Activated CD4-positive, CD25-positive, alpha-beta regulatory T cell treated with anti-CD3 and anti-CD28 coated beads, Interleukin-2, amount 50 U/mL, for 16 hours (primary cell): Measurements from ENCODE around the gene RBM15B.
"Not testable (repeated sequence)": the region's sequence is repeated elsewhere in the genome, so short reads cannot be mapped to it uniquely, and the experiment has no call there.

Experiments used
- DNase-seq: peaks from one replicate; pipeline ENCODE4 v3.0.0-alpha.2; 2020; ENCODE audit warnings: low read depth, low spot score

Gene RBM15B

DNA sequence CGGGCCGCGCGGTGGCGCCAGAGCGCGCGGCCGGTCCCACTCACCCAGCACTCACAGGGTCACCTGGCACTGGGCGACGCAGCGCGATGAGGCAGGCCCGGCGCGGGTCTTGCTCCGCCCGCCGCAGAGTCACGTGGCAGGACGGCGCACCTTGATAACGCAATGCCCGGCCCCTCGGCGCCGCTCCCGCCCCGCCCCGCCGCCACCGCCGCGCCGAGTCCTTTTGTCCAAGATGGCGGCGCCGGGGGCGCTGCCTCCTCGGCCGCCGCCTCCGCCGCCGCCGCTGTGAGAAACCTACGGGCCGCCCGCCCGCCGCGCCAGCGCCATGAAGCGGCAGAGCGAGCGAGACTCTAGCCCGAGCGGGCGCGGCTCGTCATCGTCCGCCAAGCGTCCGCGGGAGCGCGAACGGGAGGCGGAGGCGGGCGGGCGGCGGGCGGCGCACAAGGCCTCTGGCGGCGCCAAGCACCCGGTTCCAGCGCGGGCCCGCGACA is at the start of gene RBM15B:
RBM15B (plus strand) TSS at position 211 of the 491 bp plus-strand sequence; CDS start at position 326, 115 bp downstream.
- peak; percentile 93 for DNase-seq

DNA sequence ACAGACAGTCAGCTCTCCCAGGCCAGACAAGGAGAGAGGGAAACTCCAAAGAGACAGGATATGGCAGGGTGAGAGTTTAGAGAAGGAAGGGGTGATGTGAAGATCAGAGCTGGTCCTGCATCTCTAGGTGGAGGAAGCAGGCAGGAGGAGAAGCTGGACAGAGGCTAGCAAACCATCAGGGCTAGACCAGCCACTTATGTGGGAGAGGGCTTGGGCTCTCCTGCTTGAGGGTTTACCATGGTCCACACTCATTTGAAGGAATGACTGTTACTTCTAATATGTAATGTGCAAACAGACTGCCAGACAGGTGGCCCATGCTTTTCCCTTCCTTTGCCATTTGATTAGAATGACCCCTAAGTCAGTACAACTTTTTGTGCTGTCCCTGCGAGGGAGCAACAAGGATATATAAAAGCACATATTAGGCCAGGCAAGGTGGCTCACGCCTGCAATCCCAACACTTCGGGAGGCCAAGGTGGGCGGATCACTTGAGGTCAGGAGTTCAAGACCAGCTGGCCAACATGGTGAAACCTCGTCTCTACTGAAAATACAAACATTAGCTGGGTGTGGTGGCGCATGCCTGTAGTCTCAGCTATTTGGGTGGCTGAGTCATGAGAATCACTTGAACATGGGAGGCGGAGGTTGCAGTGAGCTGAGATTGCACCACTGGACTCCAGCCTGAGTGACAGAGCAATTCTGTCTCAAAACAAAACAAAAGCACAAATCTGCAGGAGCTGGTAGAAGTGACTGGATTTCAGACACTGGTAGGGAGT is 47.0 kb upstream of the RBM15B start:
- DNase-seq = no peak

DNA sequence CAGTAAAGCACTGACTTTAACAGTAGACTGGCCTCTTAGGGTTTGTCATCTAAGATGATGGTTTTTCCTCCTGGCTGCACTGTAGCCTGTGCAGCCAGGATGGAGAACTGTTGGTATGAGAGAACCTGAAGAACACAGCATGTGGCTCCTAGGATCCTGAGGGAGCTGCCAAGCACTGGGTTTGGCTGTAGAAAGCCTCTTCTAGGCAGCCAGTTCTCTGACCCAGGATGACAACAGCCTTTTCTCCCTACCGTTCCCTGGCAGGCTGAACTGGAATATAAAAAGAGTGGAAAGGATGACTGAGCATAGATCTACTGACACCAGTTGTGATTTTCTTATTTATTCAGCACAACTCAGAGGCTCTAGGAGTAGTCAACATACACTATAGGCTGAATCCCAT is 40.3 kb upstream of the RBM15B start:
- no peak for DNase-seq

GRCh38 chr3:51353131-51353530 is 38.0 kb upstream of the RBM15B start:
- no peak for DNase-seq

DNA sequence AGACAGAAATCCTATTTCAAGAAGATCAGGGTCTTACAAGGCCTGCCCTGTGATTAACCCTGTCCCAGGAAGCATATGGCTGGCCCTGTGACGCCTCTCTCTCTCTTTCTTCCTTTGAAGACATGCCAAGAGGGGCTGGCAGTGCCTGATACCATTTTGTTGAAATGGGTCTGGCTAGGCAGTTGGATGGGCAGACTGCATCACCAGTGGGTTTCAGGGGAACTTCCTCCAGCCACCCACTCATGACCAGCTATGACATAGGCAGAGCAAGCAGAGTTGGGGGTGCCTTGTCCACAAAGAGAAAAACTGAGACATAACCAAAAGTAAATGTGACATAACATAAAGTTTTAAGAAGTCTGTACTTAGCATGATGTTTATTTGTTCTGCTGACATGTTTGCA is 37.4 kb upstream of the RBM15B start:
- no peak for DNase-seq

DNA sequence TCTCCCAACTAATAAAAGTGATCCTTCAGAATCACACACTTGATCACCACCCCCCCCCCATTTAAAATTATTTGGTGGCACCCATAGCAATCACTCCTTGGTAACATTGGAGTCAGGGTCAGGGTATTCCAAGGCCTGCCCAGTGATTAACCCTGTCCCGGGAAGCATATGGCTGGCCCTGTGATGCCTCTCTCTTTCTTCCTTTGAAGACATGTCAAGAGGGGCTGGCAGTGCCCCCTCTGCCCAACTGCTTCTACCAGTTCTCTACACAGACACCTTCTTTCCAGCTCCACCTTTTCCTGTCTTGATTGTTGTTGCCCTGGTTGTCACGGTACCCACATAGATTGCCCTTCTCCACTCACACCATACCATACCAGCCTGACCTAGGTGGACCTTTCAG is 36.9 kb upstream of the RBM15B start:
- DNase-seq = no peak

GRCh38 chr3:51354731-51355615 is 36.1 kb upstream of the RBM15B start:
- DNase-seq = no peak

- DNase-seq = no peak
These were observed 35.0 kb upstream of the RBM15B start for GRCh38 chr3:51355891-51356578.

DNA sequence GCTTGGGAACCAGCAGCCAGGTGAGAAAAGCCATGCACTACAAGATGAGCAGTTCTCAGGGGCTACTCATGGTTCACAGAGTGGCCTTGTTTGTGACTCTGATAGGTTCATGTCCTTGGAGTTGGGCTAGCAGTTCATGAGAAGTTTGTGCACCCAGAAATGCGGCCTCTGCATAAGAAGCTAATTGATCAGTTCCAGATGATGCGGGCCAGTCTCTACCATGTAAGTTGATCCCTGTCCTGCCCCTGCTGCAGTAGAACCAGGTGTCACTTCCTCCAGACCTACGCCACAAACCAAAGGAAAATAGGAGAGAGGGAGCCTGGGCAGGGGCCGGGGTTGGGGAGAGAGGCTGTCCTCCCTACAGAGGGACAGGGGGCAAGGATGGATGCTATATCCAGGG is 33.2 kb upstream of the RBM15B start:
- DNase-seq = no peak

DNA sequence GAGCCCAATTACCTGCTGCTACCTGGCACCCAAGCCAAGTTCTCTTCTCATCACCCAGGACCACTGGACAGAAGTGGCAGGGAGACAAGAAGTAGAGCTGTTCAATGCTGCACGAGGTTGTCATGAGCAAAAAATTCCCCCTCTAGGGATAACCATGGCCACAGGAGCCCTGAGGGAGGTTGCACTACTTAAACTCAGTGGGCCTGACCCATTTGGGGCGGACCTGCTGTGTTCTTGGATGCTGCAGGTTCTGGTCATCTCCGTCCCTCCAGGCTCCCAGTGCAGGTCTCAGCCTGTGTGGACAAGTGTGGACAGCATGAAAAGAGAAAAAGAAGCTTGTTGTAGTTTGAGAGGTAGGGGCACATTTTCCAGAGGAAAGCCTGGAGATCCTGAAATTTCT is 32.1 kb upstream of the RBM15B start:
- DNase-seq = no peak

DNA sequence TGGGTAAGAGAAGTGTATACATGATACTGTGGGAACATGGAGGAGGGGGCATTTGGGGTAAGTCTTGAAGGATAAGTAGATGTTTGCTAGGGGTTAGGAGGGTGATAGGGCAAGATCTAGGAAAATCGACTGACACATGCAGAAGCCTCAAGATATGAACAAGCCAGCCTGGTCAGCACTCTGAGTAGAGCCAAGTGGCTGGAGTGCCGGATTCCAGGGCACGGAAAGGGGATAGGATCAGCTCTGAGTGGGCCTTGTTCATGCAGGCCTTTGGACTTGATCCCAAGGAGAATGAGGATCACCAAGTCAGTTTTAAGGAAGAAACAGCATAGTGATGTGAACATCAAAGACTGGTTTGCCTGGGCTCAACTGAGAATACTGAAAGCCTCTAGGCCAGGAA is 30.3 kb upstream of the RBM15B start:
- no peak for DNase-seq

GRCh38 chr3:51361746-51362145 is 29.3 kb upstream of the RBM15B start:
- DNase-seq = no peak

DNA sequence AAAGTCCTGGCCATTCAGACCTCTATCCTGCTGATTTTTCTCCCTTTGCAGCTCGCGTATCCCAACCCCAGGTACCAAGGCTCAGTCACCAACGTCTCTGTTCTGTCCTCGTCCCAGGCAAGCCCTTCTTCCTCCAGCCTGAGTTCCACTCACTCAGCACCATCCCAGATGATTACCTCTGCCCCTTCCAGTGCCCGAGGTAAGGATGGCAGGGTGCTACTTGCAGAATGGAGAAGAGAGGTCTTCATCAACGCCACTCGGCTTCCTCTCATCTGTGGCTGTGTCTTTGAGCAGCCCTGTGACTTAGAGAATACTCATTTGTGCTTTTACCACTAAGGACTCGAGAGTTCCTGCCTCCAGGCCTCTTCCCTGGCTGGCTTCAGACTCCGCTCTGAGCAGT is 28.6 kb upstream of the RBM15B start:
- no peak for DNase-seq

DNA sequence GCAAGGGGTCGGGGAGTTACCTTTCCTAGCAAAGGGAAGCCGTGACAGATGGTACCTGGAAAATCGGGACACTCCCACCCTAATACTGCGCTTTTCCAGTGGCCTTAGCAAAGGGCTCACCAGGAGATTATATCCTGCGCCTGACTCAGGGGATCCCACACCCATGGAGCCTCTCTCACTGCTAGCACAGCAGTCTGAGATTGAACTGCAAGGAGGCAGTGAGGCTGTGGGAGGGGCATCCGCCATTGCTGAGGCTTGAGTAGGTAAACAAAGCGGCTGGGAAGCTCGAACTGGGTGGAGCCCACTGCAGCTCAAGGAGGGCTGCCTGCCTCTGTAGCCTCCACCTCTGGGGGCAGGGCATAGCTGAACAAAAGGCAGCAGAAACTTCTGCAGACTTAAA is 22.8 kb upstream of the RBM15B start:
- not testable (repeated sequence) for DNase-seq

DNA sequence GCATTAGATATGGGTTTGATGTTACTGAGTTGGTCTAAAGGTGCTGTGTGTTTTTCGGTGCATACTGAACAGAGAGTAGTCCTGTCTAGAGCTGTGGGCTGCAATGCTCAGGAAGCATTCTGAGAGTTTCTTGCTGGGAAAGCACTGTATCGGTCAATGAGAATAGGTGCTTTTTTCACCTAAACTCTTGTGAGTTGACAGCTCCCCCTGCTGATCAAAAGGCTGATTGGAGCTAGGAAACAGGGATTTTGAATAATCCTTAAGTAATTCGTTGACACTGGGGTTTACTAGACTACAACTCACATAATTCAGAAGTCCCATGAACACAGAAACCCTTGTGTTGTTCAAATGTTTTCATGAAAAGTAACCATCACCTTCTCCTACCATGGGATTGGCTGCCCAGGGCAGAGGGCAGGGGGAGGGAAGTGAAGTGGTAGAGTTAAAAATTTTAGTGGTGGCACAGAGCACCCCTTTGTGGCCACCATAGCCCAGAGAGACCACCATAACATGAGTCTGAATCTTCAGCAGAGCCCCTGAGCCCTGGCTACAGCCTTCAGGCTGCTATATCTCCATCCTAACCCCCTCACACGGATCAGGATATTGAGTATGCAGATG is 19.0 kb upstream of the RBM15B start:
- no peak for DNase-seq

GRCh38 chr3:51373658-51374421 is 17.2 kb upstream of the RBM15B start:
- no peak for DNase-seq

DNA sequence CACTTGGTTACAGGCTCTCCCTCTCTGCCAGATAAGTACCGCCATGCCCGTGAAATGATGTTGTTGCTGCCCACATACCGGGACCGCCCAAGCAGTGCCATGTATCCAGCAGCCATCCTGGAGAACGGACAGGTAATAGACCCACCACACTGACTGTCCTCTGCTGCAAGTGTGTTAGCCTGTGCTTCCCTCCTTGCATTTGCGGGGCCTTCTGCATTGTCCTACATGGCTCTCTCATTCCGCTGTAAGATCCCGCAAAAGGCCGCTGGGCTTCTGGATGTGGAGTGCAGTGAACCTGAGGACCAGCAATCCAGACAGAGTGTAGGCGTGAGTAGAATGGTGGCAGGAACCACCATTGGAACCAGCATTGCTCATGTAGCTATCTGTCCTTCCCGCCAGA is 16.6 kb upstream of the RBM15B start:
- no peak for DNase-seq

DNA sequence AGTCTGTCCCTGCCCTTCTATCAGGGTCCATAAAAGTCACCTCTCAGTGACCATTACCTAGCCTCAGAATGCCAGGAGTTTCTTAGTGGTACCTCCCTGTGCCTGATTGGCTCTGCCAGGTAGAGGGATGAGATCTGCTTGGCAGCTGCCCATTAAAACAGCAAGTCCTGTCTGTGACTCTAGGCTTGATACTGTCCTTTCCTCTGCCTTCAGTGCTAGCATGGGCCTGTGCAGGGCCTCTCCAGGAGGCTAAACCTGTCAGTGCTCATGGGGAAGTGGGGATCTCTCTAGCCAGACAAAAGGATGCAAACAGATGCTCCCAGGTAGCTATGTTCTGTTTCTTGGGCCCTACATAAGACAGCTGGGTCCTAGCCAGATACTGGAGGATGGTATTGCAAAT is 15.9 kb upstream of the RBM15B start:
- DNase-seq = no peak

DNA sequence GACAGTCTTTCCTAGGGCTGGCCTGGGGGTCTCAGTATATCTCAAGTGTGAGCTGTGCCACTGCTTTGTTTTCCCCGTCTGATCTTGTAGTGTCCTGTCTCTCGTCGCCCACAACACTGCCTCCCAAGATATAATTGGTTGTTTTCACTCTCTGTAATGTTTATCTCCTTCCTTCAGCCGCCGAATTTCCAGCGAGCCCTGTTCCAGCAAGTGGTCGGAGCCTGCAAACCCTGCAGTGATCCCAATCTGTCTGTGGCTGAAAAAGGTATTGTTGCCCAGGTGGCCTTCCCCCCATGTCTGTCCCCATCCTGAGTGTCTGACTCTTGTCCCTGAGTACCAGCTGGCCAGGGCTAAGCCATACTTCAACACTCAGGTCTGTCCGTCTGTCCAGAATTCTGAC is 15.5 kb upstream of the RBM15B start:
- DNase-seq = no peak

DNA sequence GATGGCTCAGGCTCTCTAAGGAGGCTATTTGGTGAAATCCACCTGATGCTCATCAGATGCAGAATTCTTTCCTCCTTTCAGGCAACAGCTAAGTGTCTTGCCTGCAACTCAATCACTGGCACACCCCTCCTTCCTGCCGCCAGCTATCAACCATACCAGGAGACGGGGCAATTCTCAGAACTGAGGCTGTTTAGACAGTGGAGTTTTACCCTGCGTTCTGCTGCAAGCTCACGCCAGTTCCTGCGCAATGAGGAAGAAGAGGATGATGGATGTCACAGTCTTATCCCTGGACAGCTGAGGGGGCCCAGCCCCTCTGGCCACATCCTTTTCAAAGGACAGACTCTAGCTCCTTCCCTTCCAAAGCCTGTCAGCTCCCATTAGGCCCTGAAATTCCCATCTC is 13.0 kb upstream of the RBM15B start:
- DNase-seq = no peak

GRCh38 chr3:51378726-51379125 is 12.4 kb upstream of the RBM15B start:
- DNase-seq = no peak
